Effector memory CD4-positive, alpha-beta T cell (primary cell): ENCODE measurements around the gene PDE4DIP.
"Not testable (repeated sequence)": the region's sequence is repeated elsewhere in the genome, so short reads cannot be mapped to it uniquely, and the experiment has no call there.

Experiments used
- DNase-seq, 3 donors: peaks; one replicate each; pipeline ENCODE4 v3.0.0-alpha.2; 2020
- H3K27ac ChIP-seq: 2 replicates; pipeline ENCODE4 v1.7.0; 2013; ENCODE audit warnings: mild to moderate bottlenecking, low read length, moderate library complexity; ENCODE audit not compliant: insufficient read depth, poor library complexity, severe bottlenecking
- H3K27me3 ChIP-seq: replicated peaks from 2 replicates; pipeline ENCODE4 v1.7.0; 2013; ENCODE audit warnings: mild to moderate bottlenecking, low read length; ENCODE audit not compliant: insufficient read depth, control insufficient read depth, poor library complexity, severe bottlenecking
- H3K36me3 ChIP-seq: 2 replicates; pipeline ENCODE4 v1.7.0; 2013; ENCODE audit warnings: mild to moderate bottlenecking, low read length, moderate library complexity; ENCODE audit not compliant: control insufficient read depth, insufficient read depth
- H3K4me1 ChIP-seq: 2 replicates; pipeline ENCODE4 v1.7.0; 2013; ENCODE audit warnings: low read length, mild to moderate bottlenecking; ENCODE audit not compliant: control insufficient read depth, insufficient read depth, poor library complexity, severe bottlenecking
- H3K4me3 ChIP-seq: 2 replicates; pipeline ENCODE4 v1.7.0; 2013; ENCODE audit warnings: low read length, low read depth, mild to moderate bottlenecking; ENCODE audit not compliant: insufficient read depth, poor library complexity, severe bottlenecking
- H3K9me3 ChIP-seq: 2 replicates; pipeline ENCODE4 v1.7.0; 2013; ENCODE audit warnings: mild to moderate bottlenecking, low read length, moderate library complexity; ENCODE audit not compliant: control insufficient read depth

The PDE4DIP gene

DNA sequence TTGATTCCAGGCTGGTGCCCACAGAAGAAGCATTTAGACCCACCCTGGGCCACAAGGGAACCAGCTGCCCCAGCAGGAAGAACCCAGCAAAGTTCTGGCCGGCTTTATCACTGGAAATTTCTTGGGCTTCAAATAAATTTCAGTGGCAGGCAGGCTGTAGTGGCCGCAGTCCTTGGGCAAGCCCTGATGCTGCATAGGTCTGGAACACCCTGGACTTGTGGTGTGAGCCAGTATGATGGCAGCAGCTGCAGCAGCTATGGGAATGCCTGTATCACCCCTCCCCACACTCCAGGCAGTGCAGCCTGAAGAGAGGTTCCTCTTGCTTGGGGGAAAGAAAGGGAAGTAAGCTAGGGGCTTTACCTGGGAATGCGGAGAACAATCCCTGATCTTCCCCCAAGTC lies 189.7 kb downstream of the PDE4DIP start:
- H3K27me3 ChIP-seq, H3K4me1 ChIP-seq, H3K4me3 ChIP-seq, DNase-seq, H3K27ac ChIP-seq, H3K9me3 ChIP-seq, H3K36me3 ChIP-seq: not testable (repeated sequence)

DNA sequence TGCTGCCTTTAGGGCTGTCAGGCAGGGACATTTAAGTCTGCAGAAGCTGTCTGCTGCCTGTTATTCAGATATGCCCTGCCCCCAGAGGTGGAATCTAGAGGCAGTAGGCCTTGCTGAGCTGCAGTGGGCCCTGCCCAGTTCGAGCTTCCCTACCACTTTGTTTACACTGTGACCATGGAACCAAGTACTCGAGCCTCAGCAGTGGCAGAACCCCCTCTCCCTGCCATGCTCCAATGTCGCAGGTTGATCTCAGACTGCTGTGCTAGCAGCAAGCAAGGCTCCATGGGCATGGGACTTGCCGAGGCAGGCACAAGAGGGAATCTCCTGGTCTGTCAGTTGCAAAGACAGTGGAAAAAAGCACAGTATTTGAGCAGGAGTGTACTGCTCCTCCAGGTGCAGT lies 198.8 kb downstream of the PDE4DIP start:
- not testable (repeated sequence) for DNase-seq, H3K27me3 ChIP-seq, H3K4me1 ChIP-seq, H3K27ac ChIP-seq, H3K36me3 ChIP-seq, H3K4me3 ChIP-seq, H3K9me3 ChIP-seq

DNA sequence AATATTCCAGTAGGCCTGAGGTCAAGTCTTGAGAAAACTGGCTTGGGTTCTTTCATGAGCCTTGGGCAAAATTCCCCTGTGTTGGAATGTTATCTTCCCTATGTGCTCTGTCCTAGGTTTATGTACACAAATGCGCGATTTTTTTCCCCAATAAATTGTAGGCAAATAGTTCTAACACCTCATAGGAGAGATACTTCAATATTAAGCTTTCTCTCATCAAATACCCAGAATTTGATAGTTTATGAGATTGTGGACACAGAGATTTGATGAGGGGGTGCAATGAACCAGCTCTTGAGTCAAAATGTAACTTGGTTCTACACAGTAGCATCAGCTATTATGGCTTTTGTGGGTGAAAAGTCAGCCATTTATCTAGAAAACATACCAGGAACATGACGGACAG lies 220.4 kb downstream of the PDE4DIP start:
- H3K36me3 ChIP-seq, H3K27ac ChIP-seq, H3K4me1 ChIP-seq, H3K4me3 ChIP-seq, H3K9me3 ChIP-seq, DNase-seq, H3K27me3 ChIP-seq: not testable (repeated sequence)

DNA sequence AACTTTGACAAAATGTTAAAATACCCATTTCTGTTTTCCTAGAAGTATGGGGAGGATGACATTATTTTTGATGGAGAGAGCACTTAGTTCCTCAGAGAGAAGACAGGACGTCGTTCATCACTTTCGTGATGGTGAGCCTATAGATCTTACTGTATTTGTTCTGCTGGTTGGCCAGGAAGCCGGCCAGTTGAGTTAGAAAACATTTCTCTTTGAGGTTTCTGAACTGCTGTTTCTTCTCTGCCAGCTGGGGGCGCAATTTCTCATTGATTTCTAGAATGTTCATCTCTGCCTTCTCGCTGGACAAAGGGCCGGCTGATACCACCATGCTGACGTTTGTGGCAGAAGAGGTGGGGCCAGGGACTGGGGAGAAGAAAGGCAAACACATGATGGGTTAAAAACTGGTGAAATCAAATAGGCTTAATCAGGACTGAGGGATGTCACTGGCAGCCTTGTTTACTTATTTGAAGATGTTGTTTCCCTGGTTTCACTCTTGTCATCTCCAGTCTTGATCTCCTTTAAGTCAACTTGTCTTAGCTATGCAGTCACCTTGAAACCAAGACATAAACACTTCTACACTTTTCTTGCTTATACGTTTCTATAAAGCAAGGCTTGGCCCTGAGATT lies 231.4 kb downstream of the PDE4DIP start:
- not testable (repeated sequence) for H3K27ac ChIP-seq, H3K4me1 ChIP-seq, H3K27me3 ChIP-seq, DNase-seq, H3K36me3 ChIP-seq, H3K4me3 ChIP-seq, H3K9me3 ChIP-seq
